ENCODE results near the gene MAML3. TPM values are rescaled to one million over a fixed set of nuclear protein-coding genes. Genes with fewer than 3 reads are reported as not detected.

MAML3 gene
- total RNA-seq, 2 donors from 2014 or later: 11.8 to 14.6 TPM

DNA sequence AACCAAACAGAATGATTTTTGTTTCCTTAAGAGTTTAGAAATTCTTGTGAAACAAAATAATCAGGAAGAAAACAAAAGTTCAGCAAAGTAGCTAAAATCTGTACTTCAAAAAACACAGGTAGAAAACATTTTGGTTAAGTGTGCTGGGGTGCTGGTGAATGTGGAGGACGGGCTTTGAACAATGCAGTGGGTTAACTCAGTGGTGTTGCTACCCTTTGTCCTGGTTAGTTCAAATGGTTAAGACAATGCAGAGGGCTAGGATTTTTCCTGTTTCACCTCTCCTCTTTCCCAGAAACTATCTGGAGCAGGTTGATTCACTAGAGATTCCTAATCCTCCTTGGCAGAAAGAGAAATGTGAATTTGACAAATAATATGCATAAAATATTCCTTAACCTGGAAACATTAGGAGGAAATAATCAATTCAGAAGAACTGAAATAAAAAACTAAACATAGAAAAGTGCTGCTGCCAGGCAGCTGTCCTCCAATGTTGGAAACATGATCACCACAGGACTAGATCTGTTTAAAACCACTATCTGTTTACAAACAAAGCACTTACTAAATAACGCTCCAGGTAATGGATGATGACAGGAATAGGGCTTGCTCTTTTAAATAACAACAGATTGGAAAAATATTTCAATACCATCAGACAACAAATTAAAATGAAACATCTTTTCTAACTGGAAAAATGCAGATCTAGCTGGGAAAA is 148.9 kb downstream of the MAML3 start:
- intact Hi-C loops (cut with DNase I, micrococcal nuclease): loop anchor here in 1 of 2 donors (10.0 kb wide), 1 partner anchor 270 kb away; no protein-coding TSS in a partner anchor
- no peak for ATAC-seq

GRCh38 chr4:140004549-140004895 is 149.5 kb downstream of the MAML3 start:
- no peak for ATAC-seq
- DNase-seq: no peak
- intact Hi-C loops (cut with DNase I, micrococcal nuclease): loop anchor here in 1 of 2 donors (10.0 kb wide), 1 partner anchor 270 kb away; no protein-coding TSS in a partner anchor

More for the DNA sequence above, 148.9 kb downstream of the MAML3 start:
- no peak for DNase-seq

- DNase-seq (no peak), ATAC-seq (no peak)
- intact Hi-C loops (cut with DNase I, micrococcal nuclease): loop anchor here in 1 of 2 donors (10.0 kb wide), 1 partner anchor 269 kb away; no protein-coding TSS in a partner anchor
Observed at GRCh38 chr4:140003876-140004548, 150.0 kb downstream of the MAML3 start.

DNA sequence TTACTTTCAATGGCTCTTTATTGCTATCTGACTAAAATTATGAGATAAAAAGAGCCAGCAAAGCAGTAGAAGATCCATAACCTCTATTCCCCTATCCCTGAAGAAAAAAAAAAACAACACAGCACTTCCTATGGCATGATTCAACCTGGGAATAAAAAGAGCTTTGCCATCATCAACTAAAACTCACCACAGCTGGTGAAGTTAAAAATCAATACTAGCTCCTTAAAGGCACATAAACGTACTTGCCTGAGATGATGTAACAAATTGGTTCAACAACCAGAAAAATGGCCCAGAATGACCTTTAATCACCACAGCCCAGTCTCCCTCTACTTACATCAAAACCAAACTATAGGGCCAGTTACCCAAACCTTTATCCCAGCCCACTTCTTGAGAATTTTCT is 153.8 kb downstream of the MAML3 start:
- ATAC-seq (no peak), DNase-seq (no peak)
- intact Hi-C loops (cut with DNase I, micrococcal nuclease): loop anchor here in 1 of 2 donors (10.0 kb wide), 1 partner anchor 265 kb away; no protein-coding TSS in a partner anchor

DNA sequence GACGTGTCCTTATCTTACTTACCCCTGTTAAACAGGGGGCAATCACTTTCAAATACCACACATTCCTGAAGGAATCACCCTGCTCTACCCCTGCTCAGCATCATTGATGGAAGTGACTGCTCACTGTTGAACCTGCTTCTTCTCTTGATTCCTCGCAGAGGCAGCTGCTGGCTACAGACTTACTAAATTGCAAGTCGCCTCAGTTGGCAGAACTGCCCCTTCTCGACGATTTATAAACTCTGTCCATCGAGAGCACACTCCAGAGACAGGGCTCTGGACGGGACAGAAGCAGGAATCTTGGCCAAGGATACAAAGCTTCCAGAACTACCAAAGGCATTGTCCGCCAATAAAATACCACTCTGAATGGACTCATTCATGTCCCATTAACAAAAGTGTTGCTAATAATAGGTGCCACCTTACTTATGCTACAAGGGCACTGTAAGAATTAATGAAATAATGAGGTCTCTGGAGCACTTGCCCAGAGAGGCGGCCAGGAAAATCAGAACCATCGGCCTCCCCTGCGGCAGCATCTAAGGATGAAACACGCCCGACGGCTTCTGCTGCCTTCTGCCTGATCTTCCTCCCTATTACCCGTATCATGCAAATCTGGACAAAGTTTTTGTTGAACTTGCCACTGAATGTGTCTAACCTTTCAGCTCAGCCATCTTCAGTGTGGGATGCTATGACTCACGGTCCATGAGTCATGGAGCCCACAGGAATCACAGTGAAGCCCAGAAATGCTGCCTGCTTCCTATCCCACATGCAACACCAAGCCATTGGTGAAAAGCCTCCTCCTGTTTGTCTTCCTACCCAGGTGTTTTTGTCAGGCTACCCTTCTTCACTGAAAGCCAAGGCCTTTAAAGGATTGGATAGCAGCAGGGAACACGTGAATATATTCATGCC is 164.9 kb downstream of the MAML3 start:
- no peak for ATAC-seq
- DNase-seq: peak in 1 of 2 donors; percentile 34

GRCh38 chr4:139987502-139987850 is 166.5 kb downstream of the MAML3 start:
- ATAC-seq (no peak), DNase-seq (no peak)
- intact Hi-C loops (cut with DNase I, micrococcal nuclease): no loop called here

More for the DNA sequence above, 164.9 kb downstream of the MAML3 start:
- intact Hi-C loops (cut with DNase I, micrococcal nuclease): no loop called here

DNA sequence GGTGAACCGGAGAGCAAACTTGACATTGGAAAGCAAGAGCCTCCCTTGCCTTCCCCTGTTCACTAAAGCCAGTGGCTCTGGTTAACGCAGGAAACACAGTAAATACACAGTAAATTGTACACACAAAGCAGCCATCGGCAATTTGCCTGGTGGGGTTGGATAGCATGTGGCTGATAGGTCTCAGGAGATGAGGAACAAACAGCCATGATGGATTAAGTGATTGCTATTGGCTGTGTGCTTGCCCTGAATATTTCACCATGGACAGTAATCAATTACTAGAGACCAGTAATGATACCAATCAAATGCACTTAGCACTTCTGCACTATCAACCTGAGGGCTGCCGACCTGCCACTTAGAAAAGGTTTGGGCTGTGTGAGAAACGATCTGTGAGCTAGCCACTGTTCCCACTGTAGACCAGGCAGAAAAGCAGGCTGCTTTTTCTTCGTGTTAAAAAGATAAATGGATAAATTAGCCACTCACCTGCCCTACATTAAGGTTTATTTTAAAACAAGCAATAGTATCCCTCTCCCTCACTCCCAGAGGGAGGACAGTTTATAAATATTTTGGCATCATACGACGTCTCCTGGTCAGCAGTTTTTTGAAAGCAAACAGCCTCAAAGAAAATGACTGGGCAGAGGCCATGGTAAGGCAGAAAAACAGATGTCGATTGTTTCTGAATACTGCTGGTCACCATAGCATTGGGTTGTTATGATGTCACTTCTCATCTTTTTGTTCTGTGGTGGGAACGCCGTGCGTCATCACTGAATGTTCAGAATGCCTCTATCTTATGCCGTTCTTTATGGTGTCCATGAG is 167.1 kb downstream of the MAML3 start:
- no peak for DNase-seq
- no peak for ATAC-seq
- intact Hi-C loops (cut with DNase I, micrococcal nuclease): no loop called here

DNA sequence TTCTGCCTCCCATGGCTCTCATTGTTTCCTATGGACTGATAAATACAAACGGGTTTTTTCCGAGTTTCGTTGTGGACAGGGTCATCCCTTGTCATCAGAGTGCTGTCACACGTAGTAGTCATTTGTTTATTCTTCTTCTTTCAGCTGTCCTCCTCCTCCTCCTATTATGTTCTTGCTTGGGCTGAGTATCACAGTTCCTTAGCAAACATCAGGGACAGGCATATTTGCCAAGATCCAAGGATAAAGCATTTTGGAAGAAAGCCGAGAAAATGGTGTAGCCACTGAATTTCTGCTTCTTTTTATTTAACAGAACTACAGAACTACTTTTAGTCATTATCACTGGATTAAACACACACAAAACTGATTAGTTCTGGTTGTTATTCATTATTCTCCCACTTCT is 167.9 kb downstream of the MAML3 start:
- ATAC-seq (no peak), DNase-seq (no peak)
- intact Hi-C loops (cut with DNase I, micrococcal nuclease): no loop called here

GRCh38 chr4:139985401-139985800 is 168.6 kb downstream of the MAML3 start:
- ATAC-seq (no peak), DNase-seq (no peak)
- intact Hi-C loops (cut with DNase I, micrococcal nuclease): no loop called here

DNA sequence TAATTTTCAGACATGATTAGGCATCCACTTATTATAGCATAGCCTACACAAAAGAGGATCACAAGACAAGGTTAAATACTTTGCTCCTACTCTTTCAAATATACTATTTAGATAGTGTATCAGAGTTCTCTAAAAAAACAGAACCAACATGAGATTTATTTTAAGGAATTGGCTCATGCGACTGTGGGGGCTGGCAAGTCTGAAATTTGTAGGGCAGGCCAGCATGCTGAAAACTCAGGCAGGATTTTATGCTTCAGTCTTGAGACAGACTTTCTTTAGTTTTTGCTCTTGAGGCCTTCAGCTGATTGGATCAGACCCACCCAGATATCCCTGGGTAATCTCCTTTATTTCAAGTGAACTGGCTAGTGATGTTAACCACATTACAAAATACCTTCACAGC is 169.5 kb downstream of the MAML3 start:
- ATAC-seq (no peak), DNase-seq (no peak)
- intact Hi-C loops (cut with DNase I, micrococcal nuclease): no loop called here

DNA sequence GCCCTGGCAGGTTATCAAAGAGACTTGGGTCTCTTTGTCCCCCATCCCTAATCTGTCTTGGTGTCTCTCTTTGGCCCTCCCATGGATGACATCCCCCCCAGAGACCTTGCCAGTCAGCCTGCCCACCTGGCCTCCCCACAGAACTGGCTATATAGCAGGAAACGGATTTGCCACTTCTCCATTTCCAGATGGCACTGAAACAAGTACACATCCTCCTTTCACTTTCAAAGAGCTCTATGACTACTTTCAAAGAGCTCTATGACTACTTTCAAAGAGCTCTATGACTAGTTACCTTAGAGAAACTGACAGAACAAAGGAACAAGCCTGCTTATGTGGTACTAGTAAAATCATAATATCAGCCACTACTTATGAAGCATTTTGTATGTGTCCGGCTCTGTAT is 175.3 kb downstream of the MAML3 start:
- no peak for DNase-seq
- no peak for ATAC-seq
- intact Hi-C loops (cut with DNase I, micrococcal nuclease): no loop called here

GRCh38 chr4:139977838-139978609 is 176.0 kb downstream of the MAML3 start:
- no peak for ATAC-seq
- intact Hi-C loops (cut with DNase I, micrococcal nuclease): no loop called here
- DNase-seq: no peak

DNA sequence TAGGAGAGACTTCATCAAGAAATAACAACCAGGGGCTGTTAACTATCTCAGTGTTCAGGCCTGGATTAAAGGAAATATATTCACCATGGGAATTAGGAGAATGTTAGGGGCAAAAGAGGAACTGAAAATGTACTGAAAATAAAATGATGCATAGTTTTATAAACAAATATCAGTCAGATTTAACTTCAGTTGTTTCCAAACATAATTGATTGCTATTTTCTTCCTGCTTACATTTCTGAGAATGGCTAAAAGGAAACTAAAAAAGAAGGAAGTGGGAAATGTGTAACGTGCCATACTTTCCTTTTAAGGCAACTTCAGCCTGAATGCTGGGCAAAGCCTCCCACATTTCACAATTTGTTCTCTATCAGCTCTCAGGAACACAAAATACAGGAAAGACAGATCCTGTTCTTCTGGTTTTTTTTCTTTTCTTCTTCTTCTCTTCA is 178.1 kb downstream of the MAML3 start:
- DNase-seq (no peak), ATAC-seq (peak; percentile 37)
- intact Hi-C loops (cut with DNase I, micrococcal nuclease): no loop called here

DNA sequence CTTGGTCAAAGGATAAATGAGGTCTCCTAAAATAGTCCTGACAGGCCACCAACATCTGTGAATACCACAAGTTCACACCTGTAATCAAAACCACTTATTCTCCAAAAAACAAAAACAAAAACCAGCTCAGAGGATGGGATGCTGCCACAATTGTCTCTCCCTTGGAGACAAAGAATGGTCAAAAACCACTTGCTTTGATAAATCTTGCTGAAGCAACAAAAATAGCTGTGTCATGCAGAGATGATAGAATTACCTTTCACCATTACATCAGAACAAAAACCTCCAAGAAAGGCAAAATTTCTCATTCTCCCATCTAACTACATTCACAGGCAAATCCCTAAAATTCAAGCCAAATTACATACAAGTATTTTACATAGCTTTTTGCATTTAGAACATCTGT is 180.4 kb downstream of the MAML3 start:
- ATAC-seq: no peak
- intact Hi-C loops (cut with DNase I, micrococcal nuclease): no loop called here

DNA sequence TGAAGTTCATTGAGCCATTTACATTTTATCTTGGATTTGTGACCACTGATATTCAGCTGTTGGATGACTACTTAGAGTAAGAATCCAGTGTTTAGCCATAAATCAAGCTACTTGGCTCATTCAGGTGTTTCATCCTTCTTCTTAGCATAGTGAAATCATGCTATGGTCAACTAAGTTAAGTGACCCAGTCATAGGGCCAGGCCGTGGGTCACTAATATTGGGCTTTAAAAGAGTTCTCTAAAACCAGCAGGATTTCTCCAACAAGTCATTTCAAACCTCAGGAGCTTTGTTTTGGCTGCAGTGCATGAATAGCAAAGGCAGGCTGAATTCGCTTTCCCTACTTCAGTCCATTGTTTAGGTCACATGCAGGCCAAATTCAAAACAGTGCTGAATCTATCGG is 181.0 kb downstream of the MAML3 start:
- intact Hi-C loops (cut with DNase I, micrococcal nuclease): no loop called here
- DNase-seq (no peak), ATAC-seq (no peak)

More for the DNA sequence above, 180.4 kb downstream of the MAML3 start:
- DNase-seq: no peak

GRCh38 chr4:139972305-139972704 is 181.7 kb downstream of the MAML3 start:
- no peak for DNase-seq
- intact Hi-C loops (cut with DNase I, micrococcal nuclease): no loop called here
- no peak for ATAC-seq

GRCh38 chr4:139971111-139971510 is 182.9 kb downstream of the MAML3 start:
- DNase-seq (no peak), ATAC-seq (no peak)
- intact Hi-C loops (cut with DNase I, micrococcal nuclease): no loop called here
